ENCODE results near the gene RRBP1.

The RRBP1 gene

DNA sequence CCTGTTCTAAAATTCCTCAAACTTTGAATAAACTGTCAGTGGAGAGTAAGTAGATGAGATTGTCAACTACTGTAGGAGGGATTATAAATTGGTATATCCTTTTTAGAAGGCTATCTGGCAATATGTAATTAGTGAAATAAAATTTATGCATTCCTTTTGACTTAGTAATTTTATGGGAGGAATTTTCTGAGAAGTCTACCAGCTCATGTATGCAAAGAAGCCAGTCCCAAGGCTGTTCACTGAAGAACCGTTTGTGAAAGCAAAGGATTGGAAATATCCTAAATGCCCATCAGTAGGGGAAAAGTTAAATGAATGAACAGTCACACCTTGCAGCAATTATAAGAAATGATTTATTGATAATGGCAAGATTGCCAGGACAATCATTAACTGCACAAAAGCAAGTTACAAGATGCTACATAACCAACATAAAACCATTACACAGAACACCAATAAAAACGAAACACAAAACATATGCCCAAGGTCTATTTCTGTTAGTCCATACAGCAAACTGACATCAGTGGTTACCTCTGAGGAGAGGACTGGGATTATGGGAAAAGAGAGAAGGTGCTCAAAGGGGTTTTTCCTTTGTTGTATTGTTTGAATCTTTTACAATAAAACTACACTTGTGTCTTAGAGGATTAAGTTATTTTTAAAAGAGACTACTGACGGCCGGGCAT, 116.7 kb downstream of the RRBP1 start:
- H3K9me3 ChIP-seq (ENCODE audit: low read length), result no peaks in the 10 kb centered on the region
- H3K4me2 ChIP-seq (ENCODE audit: low read length), result no peak overlapping the region
- no peaks in the 10 kb centered on the region for H3K27me3 ChIP-seq (ENCODE audit: insufficient read depth, low read length)
- no peak overlapping the region for H3K9ac ChIP-seq (ENCODE audit: low read length)
- H3K4me3 ChIP-seq (ENCODE audit: low read depth, low read length, poor library complexity, severe bottlenecking), result no peak overlapping the region
- H2AFZ ChIP-seq (ENCODE audit: low read length), result no peak overlapping the region
- peaks cover 7% of the 10 kb centered on the region for H3K4me1 ChIP-seq (ENCODE audit: insufficient read depth, low read length, severe bottlenecking)
- no peak overlapping the region for H3K27ac ChIP-seq (ENCODE audit: low read depth, low read length, poor library complexity, severe bottlenecking)
- no peaks in the 10 kb centered on the region for H3K9me2 ChIP-seq (ENCODE audit: low read depth, low read length)
- no peaks in the 10 kb centered on the region for H4K20me1 ChIP-seq (ENCODE audit: insufficient read depth, low read length)
- TF ChIP-seq CTCF (IDR thresholded peaks at IDR 0.05; ENCODE audit: low read length) (no peak), EZH2 (IDR thresholded peaks at IDR 0.05; ENCODE audit: borderline replicate concordance, low read length) (no peak)
- H3K36me3 ChIP-seq (ENCODE audit: insufficient read depth, low read length), result no peaks in the 10 kb centered on the region
- H3F3A ChIP-seq (ENCODE audit: insufficient read depth, low read length), result no peaks in the 10 kb centered on the region; the same call in 1 of the 2 replicates
- no peaks in the 10 kb centered on the region for H3K79me2 ChIP-seq (ENCODE audit: insufficient read depth, low read length)

Data from OCI-LY1 (cell line).